Psoas muscle (tissue), 8 donors: ENCODE data around the gene HCN3. TPM values are rescaled to one million over a fixed set of nuclear protein-coding genes. Genes with fewer than 3 reads are reported as not detected.
A peak's percentile ranks its signal among the peaks of the same experiment; 100 is the strongest.
"Not testable (repeated sequence)": the region's sequence is repeated elsewhere in the genome, so short reads cannot be mapped to it uniquely, and the experiment has no call there.

Experiments
- ATAC-seq, 4 donors: fragments of 200-7000 bp; cut with Tn5 transposase; one replicate each; pipeline ENCODE4 v1.9.1; 2020; ENCODE audit warnings: moderate library complexity in 3 of 4, mild to moderate bottlenecking in 2 of 4
- DNase-seq, 2 donors: peaks; one replicate each; pipeline ENCODE4 v3.0.0-alpha.2; 2020
- H3K27ac ChIP-seq: fragments of 200-600 bp; one replicate; pipeline ENCODE4 v1.8.0; 2022
- H3K27me3 ChIP-seq, 3 donors: fragments of 200-600 bp in 1 of 3; one replicate each; pipeline versions ENCODE4 v1.6.1 to v1.8.0; 2013 to 2022; ENCODE audit warnings: low read length in 2 of 3, mild to moderate bottlenecking in 2 of 3, moderate library complexity in 1 of 3; ENCODE audit not compliant: insufficient read depth in 3 of 3
- H3K36me3 ChIP-seq, 2 donors: fragments of 200-600 bp in 1 of 2; one replicate each; pipeline versions ENCODE4 v1.6.1 to v1.8.0; 2013 to 2022; ENCODE audit warnings: low read depth in 1 of 2, mild to moderate bottlenecking in 1 of 2, moderate library complexity in 1 of 2; ENCODE audit not compliant: insufficient read depth in 1 of 2
- H3K4me1 ChIP-seq: fragments of 200-600 bp; one replicate; pipeline ENCODE4 v1.8.0; 2022
- H3K4me3 ChIP-seq: fragments of 200-600 bp; one replicate; pipeline ENCODE4 v1.8.0; 2022; ENCODE audit warnings: mild to moderate bottlenecking
- H3K9me3 ChIP-seq: fragments of 200-600 bp; one replicate; pipeline ENCODE4 v1.8.0; 2022
- CTCF ChIP-seq: fragments of 200-600 bp; IDR thresholded peaks from one replicate; pipeline ENCODE4 v1.8.0; 2022; ENCODE audit warnings: antibody characterized with exemption
- WGBS, 3 donors: extraction: QIAGEN DNeasy Blood & Tissue Kit; methylation state at CpG; one replicate each; pipeline versions ENCODE4 v1.1.6 to v1.1.7; 2013; 5-methylcytosine and 5-hydroxymethylcytosine counted together
- intact Hi-C, 2 donors: fragments of 100-400 bp; cut with DNase I; formaldehyde crosslinking; loops; one replicate each; pipeline versions ENCODE4 v1.11.0 to v1.14.2; 2022
- long read RNA-seq, 2 donors: library from polyadenylated mRNA; unstranded; transcript quantifications; one replicate each; pipeline ENCODE4 v2.0.0, GENCODE V29; 2021
- polyA plus RNA-seq, 3 donors: library from polyadenylated mRNA; stranded (reverse); fragments of 200-250 nt; gene quantifications; one replicate each; pipeline ENCODE4 v1.2.3, GENCODE V29; 2013
- total RNA-seq, 4 donors: library from RNA; stranded (reverse); fragmentation: NEBNext Ultra II Directional in 2 of 4; extraction: Animal tissue kit (Norgen Biotek cat#: 25700) in 2 of 4; gene quantifications; one replicate each; pipeline versions ENCODE4 v1.2.1 to v1.2.4, GENCODE V29; 2021 to 2023
- donor health status: healthy with polysubstance abuse.
- donor health status: DM: no; HTN: no; CAD: no; lungs with moderate emphysema.
- donor health status: Bipolar disorder and iron deficiency.
- donor health status: healthy.
- donor health status: DM: yes; HTN: yes; CAD: no.
- donor health status: DM: no; HTN: no; CAD: no.
- donor health status: DM: no; HTN: no; CAD: no.
- donor health status: DM: yes; HTN: yes; CAD: no.

The HCN3 gene
- total RNA-seq (under 1 TPM in 3 of 4 donors, not detected in 1; 0.27 to 0.82 (median 0.32) TPM), polyA plus RNA-seq (under 1 TPM; 0.38 to 0.97 (median 0.52) TPM)
- long read RNA-seq, donor 1: 0 reads
- long read RNA-seq, donor 2: 0 reads

- peak; percentile 64 for TF ChIP-seq CTCF
- Histone ChIP-seq H3K27me3 (no peaks in the 10 kb centered on the region), H3K4me1 (peaks cover 19% of the 10 kb centered on the region), H3K4me3 (peak within 1 kb of the TSS; percentile 86), H3K36me3 (no peaks in the 10 kb centered on the region), H3K27ac (peak within 1 kb of the TSS; percentile 39), H3K9me3 (no peaks in the 10 kb centered on the region)
- ATAC-seq: peak; percentile 85 to 91 (median 90)
- 1% methylated on average over 61 to 68 of the region's 68 CpGs for WGBS, 3 donors
- DNase-seq: peak; percentile 97 to 99
- intact Hi-C loops: loop anchor here (2.0 to 5.0 kb wide), 2 partner anchors 45 to 46 kb away; partner anchors contain the start of gene RUSC1 (in 1 of the 2)
These were observed at the start of gene HCN3 for GRCh38 chr1:155277070-155277901. TSS of gene HCN3 (plus strand) at chr1:155277463. CDS start at chr1:155277591, 128 bp downstream.

GRCh38 chr1:155228096-155228427 is 49.2 kb upstream of the HCN3 start:
- H3K36me3 ChIP-seq: no peaks in the 10 kb centered on the region
- DNase-seq: no peak
- ATAC-seq: peak; percentile 1 to 16 (median 6)
- no peaks in the 10 kb centered on the region for H3K9me3 ChIP-seq
- H3K27ac ChIP-seq: peak overlapping the region; percentile 84
- intact Hi-C loops: loop anchor here (5.0 kb wide), 1 partner anchor 51 kb away; no protein-coding TSS in a partner anchor
- 45 to 58% (median 47%) methylated on average over 9 of the region's 9 CpGs for whole genome bisulfite sequencing, 3 donors
- H3K4me3 ChIP-seq: peak overlapping the region; percentile 79
- H3K4me1 ChIP-seq: no peaks in the 10 kb centered on the region
- H3K27me3 ChIP-seq: no peaks in the 10 kb centered on the region
- no peak for TF ChIP-seq CTCF

DNA sequence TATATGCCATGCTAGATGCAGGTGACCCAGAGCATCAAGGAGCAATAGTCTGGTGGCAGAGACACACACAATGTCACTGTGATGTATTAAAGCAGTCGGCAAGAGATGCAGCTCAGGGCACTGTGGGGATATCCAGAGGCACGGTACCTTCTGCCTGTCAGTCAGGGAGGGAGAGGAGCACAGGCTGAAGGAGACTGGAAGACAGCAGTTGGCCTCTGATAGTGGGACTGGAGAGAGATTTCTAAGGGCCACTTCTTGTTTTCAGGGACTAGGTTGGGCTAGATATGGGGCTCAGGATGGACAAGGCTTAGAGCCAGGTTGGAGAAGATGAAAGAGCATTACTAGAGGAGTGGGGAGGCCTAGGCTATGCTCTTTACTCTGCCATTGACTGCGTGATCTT is 46.0 kb upstream of the HCN3 start:
- DNase-seq, ATAC-seq, H3K4me1 ChIP-seq, H3K27ac ChIP-seq, intact Hi-C loops, H3K36me3 ChIP-seq, H3K27me3 ChIP-seq, H3K9me3 ChIP-seq, H3K4me3 ChIP-seq: not testable (repeated sequence)
- 68 to 71% (median 69%) methylated on average over 3 of the region's 3 CpGs for WGBS, 3 donors

GRCh38 chr1:155232001-155232978 is 45.0 kb upstream of the HCN3 start:
- ATAC-seq, H3K27me3 ChIP-seq, DNase-seq, intact Hi-C loops, H3K4me1 ChIP-seq, H3K9me3 ChIP-seq, H3K4me3 ChIP-seq: not testable (repeated sequence)
- Histone ChIP-seq H3K36me3 (peaks cover 3 to 18% of the 10 kb centered on the region in 2 donors), H3K27ac (peak overlapping the region; percentile 1)
- 45 to 54% (median 49%) methylated on average over 12 to 13 of the region's 13 CpGs for WGBS, 3 donors

GRCh38 chr1:155233502-155233901 is 43.8 kb upstream of the HCN3 start:
- H3K4me3 ChIP-seq, intact Hi-C loops, H3K27ac ChIP-seq, H3K4me1 ChIP-seq, H3K27me3 ChIP-seq, H3K9me3 ChIP-seq, DNase-seq, ATAC-seq: not testable (repeated sequence)
- 86 to 100% (median 87%) methylated on average over 1 of the region's 5 CpGs for WGBS, 3 donors
- H3K36me3 ChIP-seq: peaks cover 3 to 24% of the 10 kb centered on the region in 2 donors

- WGBS, 3 donors: 87 to 95% (median 91%) methylated on average over 5 to 9 of the region's 9 CpGs
- H3K9me3 ChIP-seq, H3K27ac ChIP-seq, H3K4me1 ChIP-seq, ATAC-seq, DNase-seq, intact Hi-C loops, H3K27me3 ChIP-seq, H3K4me3 ChIP-seq: not testable (repeated sequence)
- peaks cover 3 to 24% of the 10 kb centered on the region in 2 donors for H3K36me3 ChIP-seq
These were observed 41.9 kb upstream of the HCN3 start for GRCh38 chr1:155235375-155235774.
